AG10803 (cell line): ENCODE data around the gene ZNF280B.
"Not testable (repeated sequence)": the region's sequence is repeated elsewhere in the genome, so short reads cannot be mapped to it uniquely, and the experiment has no call there.

Experiments
- DNase-seq: peaks from one replicate; pipeline ENCODE4 v3.0.0; 2010; ENCODE audit warnings: low read depth
- H3K4me3 ChIP-seq: 2 replicates; pipeline ENCODE4 v1.5.1; 2011; ENCODE audit warnings: mild to moderate bottlenecking, low read length, control low read depth
- CTCF ChIP-seq: conservative IDR thresholded peaks from 2 replicates; pipeline ENCODE4 v1.5.1; 2011; ENCODE audit warnings: mild to moderate bottlenecking, low read length, control low read depth, inconsistent platforms

Gene ZNF280B

GRCh38 chr22:22534604-22535415 is 26.3 kb upstream of the ZNF280B start:
- H3K4me3 ChIP-seq, result no peak overlapping the region
- DNase-seq, result no peak
- TF ChIP-seq CTCF, result no peak

- TF ChIP-seq CTCF, result no peak
- DNase-seq, result no peak
- no peak overlapping the region for H3K4me3 ChIP-seq
These were observed 25.3 kb upstream of the ZNF280B start for GRCh38 chr22:22533863-22534262.

GRCh38 chr22:22533417-22533816 is 24.9 kb upstream of the ZNF280B start:
- DNase-seq, result no peak
- no peak for TF ChIP-seq CTCF
- no peak overlapping the region for H3K4me3 ChIP-seq

GRCh38 chr22:22532547-22533071 is 24.1 kb upstream of the ZNF280B start:
- H3K4me3 ChIP-seq, DNase-seq: not testable (repeated sequence)

- no peak for TF ChIP-seq CTCF
- no peak overlapping the region for H3K4me3 ChIP-seq
- DNase-seq, result no peak
These were observed 23.4 kb upstream of the ZNF280B start for GRCh38 chr22:22531770-22532546.

GRCh38 chr22:22528780-22529179 is 20.2 kb upstream of the ZNF280B start:
- H3K4me3 ChIP-seq, result no peak overlapping the region
- TF ChIP-seq CTCF, result no peak
- DNase-seq, result no peak

- no peak for TF ChIP-seq CTCF
- no peak overlapping the region for H3K4me3 ChIP-seq
- no peak for DNase-seq
These were observed 18.8 kb upstream of the ZNF280B start for GRCh38 chr22:22527312-22527711.
